NT2/D1 (cell line): ENCODE data around the gene HMHB1.

ENCODE experiments used
- SUZ12 ChIP-seq: IDR thresholded peaks from 2 replicates; pipeline ENCODE4 v1.6.1; 2011; ENCODE audit not compliant: insufficient read length, insufficient read depth; ENCODE audit errors: extremely low read depth
- YY1 ChIP-seq: IDR thresholded peaks from 2 replicates; pipeline ENCODE4 v1.6.1; 2011; ENCODE audit not compliant: insufficient read length, insufficient read depth
- ZNF274 ChIP-seq: IDR thresholded peaks from 2 replicates; pipeline ENCODE4 v1.6.1; 2011; ENCODE audit warnings: mild to moderate bottlenecking, low read depth, low read length

- no peak for TF ChIP-seq YY1
- no peak for TF ChIP-seq ZNF274
- no peak for TF ChIP-seq SUZ12
These were observed 8.5 kb downstream of the HMHB1 start for GRCh38 chr5:143820451-143820850.
